ENCODE results near the gene CMC1. TPM values are rescaled to one million over a fixed set of nuclear protein-coding genes. Genes with fewer than 3 reads are reported as not detected.

Gene CMC1
- total RNA-seq, 1 experiment from 2014 or later, result 15.9 TPM

DNA sequence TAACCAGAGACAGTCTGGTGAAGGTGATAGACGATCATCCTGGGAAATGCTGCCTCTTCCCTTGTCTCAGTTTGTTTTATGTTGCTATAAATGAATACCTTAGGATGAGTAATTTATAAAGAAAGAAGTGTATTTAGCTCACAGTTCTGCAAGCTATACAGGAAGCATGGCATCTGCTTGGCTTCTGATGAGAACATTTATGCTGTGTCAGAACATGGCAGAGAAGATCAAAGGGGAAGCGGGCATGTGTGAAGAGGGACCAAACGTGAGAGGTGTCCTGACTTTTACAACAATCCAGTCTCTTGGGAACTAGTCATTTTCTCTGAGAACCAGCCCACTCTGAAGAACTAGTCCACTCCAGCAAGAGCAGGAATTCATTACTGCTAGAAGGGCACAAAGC, 9.6 kb downstream of the CMC1 start:
- in situ Hi-C loops (cut with HindIII; ENCODE audit: low pct_unique_long_range_greater_than_20kb, low sequenced_read_pairs) (no loop called here), intact Hi-C loops (cut with micrococcal nuclease; ENCODE audit: unreplicated experiment) (no loop called here)
- POLR2A ChIA-PET, result no interaction called here
- no peaks in the 10 kb centered on the region for H3K27me3 ChIP-seq (ENCODE audit: control insufficient read depth, insufficient read depth, low read length)
- no peaks in the 10 kb centered on the region for H3K36me3 ChIP-seq (ENCODE audit: control insufficient read depth, insufficient read depth, low read length)
- H3K27ac ChIP-seq (ENCODE audit: low read length), result no peak overlapping the region
- no peak overlapping the region for H3K4me3 ChIP-seq (ENCODE audit: low read depth in 2 of 2, low read length in 2 of 2)
- H3K9me3 ChIP-seq (ENCODE audit: control insufficient read depth, insufficient read depth, low read depth, low read length), result no peaks in the 10 kb centered on the region
- DNase-seq (ENCODE audit: low read depth, low spot score), result no peak
- ATAC-seq, result no peak
- CTCF ChIA-PET, result no interaction called here
- TF ChIP-seq TCF7L2 (IDR thresholded peaks at IDR 0.05; ENCODE audit: low read depth, low read length) (no peak), POLR2AphosphoS5 (IDR thresholded peaks at IDR 0.05; ENCODE audit: low read depth, low read length) (no peak), SIN3A (IDR thresholded peaks at IDR 0.05; ENCODE audit: borderline replicate concordance, insufficient read depth, low read depth, low read length) (no peak)
- TF ChIP-seq, protein P1, sequence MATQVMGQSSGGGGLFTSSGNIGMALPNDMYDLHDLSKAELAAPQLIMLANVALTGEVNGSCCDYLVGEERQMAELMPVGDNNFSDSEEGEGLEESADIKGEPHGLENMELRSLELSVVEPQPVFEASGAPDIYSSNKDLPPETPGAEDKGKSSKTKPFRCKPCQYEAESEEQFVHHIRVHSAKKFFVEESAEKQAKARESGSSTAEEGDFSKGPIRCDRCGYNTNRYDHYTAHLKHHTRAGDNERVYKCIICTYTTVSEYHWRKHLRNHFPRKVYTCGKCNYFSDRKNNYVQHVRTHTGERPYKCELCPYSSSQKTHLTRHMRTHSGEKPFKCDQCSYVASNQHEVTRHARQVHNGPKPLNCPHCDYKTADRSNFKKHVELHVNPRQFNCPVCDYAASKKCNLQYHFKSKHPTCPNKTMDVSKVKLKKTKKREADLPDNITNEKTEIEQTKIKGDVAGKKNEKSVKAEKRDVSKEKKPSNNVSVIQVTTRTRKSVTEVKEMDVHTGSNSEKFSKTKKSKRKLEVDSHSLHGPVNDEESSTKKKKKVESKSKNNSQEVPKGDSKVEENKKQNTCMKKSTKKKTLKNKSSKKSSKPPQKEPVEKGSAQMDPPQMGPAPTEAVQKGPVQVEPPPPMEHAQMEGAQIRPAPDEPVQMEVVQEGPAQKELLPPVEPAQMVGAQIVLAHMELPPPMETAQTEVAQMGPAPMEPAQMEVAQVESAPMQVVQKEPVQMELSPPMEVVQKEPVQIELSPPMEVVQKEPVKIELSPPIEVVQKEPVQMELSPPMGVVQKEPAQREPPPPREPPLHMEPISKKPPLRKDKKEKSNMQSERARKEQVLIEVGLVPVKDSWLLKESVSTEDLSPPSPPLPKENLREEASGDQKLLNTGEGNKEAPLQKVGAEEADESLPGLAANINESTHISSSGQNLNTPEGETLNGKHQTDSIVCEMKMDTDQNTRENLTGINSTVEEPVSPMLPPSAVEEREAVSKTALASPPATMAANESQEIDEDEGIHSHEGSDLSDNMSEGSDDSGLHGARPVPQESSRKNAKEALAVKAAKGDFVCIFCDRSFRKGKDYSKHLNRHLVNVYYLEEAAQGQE (IDR thresholded peaks at IDR 0.05; ENCODE audit: insufficient read depth in 1 of 2, low read depth in 2 of 2, low read length in 1 of 2), result no peak
- TF ChIP-seq, protein P2, sequence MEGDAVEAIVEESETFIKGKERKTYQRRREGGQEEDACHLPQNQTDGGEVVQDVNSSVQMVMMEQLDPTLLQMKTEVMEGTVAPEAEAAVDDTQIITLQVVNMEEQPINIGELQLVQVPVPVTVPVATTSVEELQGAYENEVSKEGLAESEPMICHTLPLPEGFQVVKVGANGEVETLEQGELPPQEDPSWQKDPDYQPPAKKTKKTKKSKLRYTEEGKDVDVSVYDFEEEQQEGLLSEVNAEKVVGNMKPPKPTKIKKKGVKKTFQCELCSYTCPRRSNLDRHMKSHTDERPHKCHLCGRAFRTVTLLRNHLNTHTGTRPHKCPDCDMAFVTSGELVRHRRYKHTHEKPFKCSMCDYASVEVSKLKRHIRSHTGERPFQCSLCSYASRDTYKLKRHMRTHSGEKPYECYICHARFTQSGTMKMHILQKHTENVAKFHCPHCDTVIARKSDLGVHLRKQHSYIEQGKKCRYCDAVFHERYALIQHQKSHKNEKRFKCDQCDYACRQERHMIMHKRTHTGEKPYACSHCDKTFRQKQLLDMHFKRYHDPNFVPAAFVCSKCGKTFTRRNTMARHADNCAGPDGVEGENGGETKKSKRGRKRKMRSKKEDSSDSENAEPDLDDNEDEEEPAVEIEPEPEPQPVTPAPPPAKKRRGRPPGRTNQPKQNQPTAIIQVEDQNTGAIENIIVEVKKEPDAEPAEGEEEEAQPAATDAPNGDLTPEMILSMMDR (IDR thresholded peaks at IDR 0.05), result no peak
- BruUV-seq (replicated peaks), result no TSS peak
- no peaks in the 10 kb centered on the region for H3K4me1 ChIP-seq (ENCODE audit: control insufficient read depth, insufficient read depth, low read length)

DNA sequence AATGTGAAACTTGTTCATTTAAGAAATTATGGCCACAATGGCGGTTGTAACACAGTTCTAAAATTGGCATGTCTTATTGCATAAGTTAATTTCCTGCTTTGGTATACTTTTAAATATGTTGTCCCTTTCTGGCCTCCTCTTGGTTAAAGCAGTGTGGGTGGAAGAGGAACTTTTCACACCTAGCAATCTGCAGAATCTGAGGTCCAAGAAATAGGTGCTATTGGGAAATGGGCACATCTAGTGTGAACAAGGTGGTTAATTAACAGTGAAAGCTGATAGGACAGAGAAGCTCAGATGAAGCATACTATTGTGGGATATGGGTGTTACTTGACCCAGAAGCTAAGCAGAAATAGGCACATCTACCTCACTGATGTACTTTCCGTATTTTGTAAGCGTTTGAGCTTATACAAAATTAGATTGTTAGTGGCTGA, 10.6 kb downstream of the CMC1 start:
- ATAC-seq (no peak), DNase-seq (ENCODE audit: low read depth, low spot score) (no peak)
- ChIA-PET POLR2A (no interaction called here), CTCF (no interaction called here)
- no TSS peak for BruUV-seq (replicated peaks)
- Histone ChIP-seq H3K4me1 (ENCODE audit: control insufficient read depth, insufficient read depth, low read length) (no peaks in the 10 kb centered on the region), H3K27me3 (ENCODE audit: control insufficient read depth, insufficient read depth, low read length) (no peaks in the 10 kb centered on the region), H3K27ac (ENCODE audit: low read length) (no peak overlapping the region), H3K9me3 (ENCODE audit: control insufficient read depth, insufficient read depth, low read depth, low read length) (no peaks in the 10 kb centered on the region), H3K36me3 (ENCODE audit: control insufficient read depth, insufficient read depth, low read length) (no peaks in the 10 kb centered on the region), H3K4me3 (ENCODE audit: low read depth in 2 of 2, low read length in 2 of 2) (no peak overlapping the region)
- intact Hi-C loops (cut with micrococcal nuclease; ENCODE audit: unreplicated experiment), result no loop called here
- in situ Hi-C loops (cut with HindIII; ENCODE audit: low pct_unique_long_range_greater_than_20kb, low sequenced_read_pairs), result no loop called here
- no peak for TF ChIP-seq TCF7L2 (IDR thresholded peaks at IDR 0.05; ENCODE audit: low read depth, low read length)
- no peak for TF ChIP-seq POLR2AphosphoS5 (IDR thresholded peaks at IDR 0.05; ENCODE audit: low read depth, low read length)
- TF ChIP-seq SIN3A (IDR thresholded peaks at IDR 0.05; ENCODE audit: borderline replicate concordance, insufficient read depth, low read depth, low read length), result no peak
- TF ChIP-seq, protein P1 (IDR thresholded peaks at IDR 0.05; ENCODE audit: insufficient read depth in 1 of 2, low read depth in 2 of 2, low read length in 1 of 2), result no peak
- TF ChIP-seq, protein P2 (IDR thresholded peaks at IDR 0.05), result no peak
